DND-41 (cell line): ENCODE measurements around the gene OBSCN.

ENCODE experiments used
- ATAC-seq: fragments of 200-7000 bp; cut with Tn5 transposase; 3 replicates; pipeline ENCODE4 v1.9.1; 2021; ENCODE audit warnings: low read depth; ENCODE audit not compliant: insufficient read depth
- DNase-seq: peaks from one replicate; pipeline ENCODE4 v3.0.0-alpha.2; 2020
- H2AFZ ChIP-seq: 2 replicates; pipeline ENCODE4 v1.6.0; 2012; ENCODE audit warnings: low read depth, low read length
- H3K27ac ChIP-seq: 2 replicates; pipeline ENCODE4 v1.5.1; 2012; ENCODE audit warnings: low read length, inconsistent platforms
- H3K27me3 ChIP-seq: fragments of 200-600 bp; sonication (generic); 2 replicates; pipeline ENCODE4 v1.6.0; 2012; ENCODE audit warnings: low read length, mild to moderate bottlenecking, inconsistent platforms; ENCODE audit not compliant: insufficient read depth, poor library complexity
- H3K36me3 ChIP-seq: 2 replicates; pipeline ENCODE4 v1.5.1; 2012; ENCODE audit warnings: low read length, inconsistent platforms; ENCODE audit not compliant: insufficient read depth
- H3K4me1 ChIP-seq: 2 replicates; pipeline ENCODE4 v1.5.1; 2012; ENCODE audit warnings: mild to moderate bottlenecking, low read length; ENCODE audit not compliant: insufficient read depth
- H3K4me2 ChIP-seq: 2 replicates; pipeline ENCODE4 v1.6.0; 2012; ENCODE audit warnings: mild to moderate bottlenecking, moderate library complexity, low read length, inconsistent platforms; ENCODE audit not compliant: insufficient read depth
- H3K4me3 ChIP-seq, 2 experiments: fragments of 200-600 bp in 1 of 2; shearing (Covaris generic) in 1 of 2; 2 replicates each; pipeline ENCODE4 v1.5.1; 2012 to 2016; ENCODE audit warnings: inconsistent platforms in 2 of 2, low read length in 2 of 2, mild to moderate bottlenecking in 2 of 2, low read depth in 1 of 2, moderate library complexity in 1 of 2
- H3K79me2 ChIP-seq: 2 replicates; pipeline ENCODE4 v1.6.0; 2012; ENCODE audit warnings: low read length, inconsistent platforms; ENCODE audit not compliant: insufficient read depth
- H3K9ac ChIP-seq: 2 replicates; pipeline ENCODE4 v1.6.0; 2012; ENCODE audit warnings: low read depth, mild to moderate bottlenecking, inconsistent platforms, low read length, moderate library complexity
- H3K9me3 ChIP-seq: 2 replicates; pipeline ENCODE4 v1.5.1; 2012; ENCODE audit warnings: low read length, moderate library complexity, mild to moderate bottlenecking, inconsistent platforms; ENCODE audit not compliant: insufficient read depth, severe bottlenecking
- H4K20me1 ChIP-seq: 2 replicates; pipeline ENCODE4 v1.6.0; 2012; ENCODE audit warnings: low read length; ENCODE audit not compliant: insufficient read depth
- EZH2 ChIP-seq: IDR thresholded peaks from 3 replicates; pipeline ENCODE4 v1.6.1; 2012; ENCODE audit warnings: borderline replicate concordance, low read depth, mild to moderate bottlenecking, moderate library complexity, low read length, inconsistent platforms; ENCODE audit not compliant: severe bottlenecking
- TF ChIP-seq, protein P1 (sequence below): IDR thresholded peaks from 2 replicates; pipeline ENCODE4 v1.5.1; 2012; ENCODE audit warnings: borderline replicate concordance, low read length, moderate library complexity, mild to moderate bottlenecking; ENCODE audit not compliant: poor library complexity, severe bottlenecking; ENCODE audit errors: extremely low read depth

Gene OBSCN

DNA sequence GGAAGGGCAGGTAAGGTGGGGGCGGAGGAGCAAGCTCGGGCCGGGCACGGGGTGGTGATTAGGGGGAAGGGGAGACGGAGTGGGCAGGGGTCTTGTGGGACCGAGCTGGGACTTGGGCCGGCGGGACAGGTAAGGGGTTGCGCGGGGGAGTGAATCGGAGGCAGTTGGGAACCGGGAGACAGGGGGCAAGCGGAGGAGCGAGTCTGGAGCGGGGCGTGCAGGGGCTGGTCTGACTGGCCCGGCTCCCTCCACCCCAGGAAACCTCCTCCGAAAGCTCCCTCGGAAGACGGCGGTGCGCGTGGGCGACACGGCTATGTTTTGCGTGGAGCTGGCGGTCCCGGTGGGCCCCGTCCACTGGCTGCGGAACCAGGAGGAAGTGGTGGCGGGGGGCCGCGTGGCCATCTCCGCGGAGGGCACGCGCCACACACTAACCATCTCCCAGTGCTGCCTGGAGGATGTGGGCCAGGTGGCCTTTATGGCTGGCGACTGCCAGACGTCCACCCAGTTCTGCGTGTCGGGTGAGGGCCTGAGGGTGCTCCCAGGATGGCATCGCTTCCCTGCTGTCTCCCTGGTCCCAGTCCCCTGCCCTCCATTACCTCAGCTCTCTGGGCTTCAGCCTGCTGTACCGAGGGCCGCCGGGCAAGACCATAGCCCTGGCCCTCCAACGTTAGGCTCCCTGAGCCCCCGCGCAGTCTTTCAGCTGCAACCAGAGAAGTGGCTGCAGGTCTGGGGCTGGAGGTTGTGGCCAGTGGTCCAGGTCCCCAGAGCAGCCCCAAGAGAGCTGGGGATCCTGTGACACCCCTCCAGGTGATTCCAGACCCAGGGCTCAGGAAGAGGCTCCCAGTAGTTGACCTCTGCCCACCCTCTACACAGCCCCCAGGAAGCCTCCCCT is 6.3 kb downstream of the OBSCN start:
- Histone ChIP-seq H3K27me3 (no peaks in the 10 kb centered on the region), H3K4me2 (peak overlapping the region; percentile 95), H3K36me3 (peaks cover 47% of the 10 kb centered on the region), H2AFZ (no peak overlapping the region), H3K4me3 (peak overlapping the region in 1 of 2 experiments; percentile 52; a peak in 2 of 4 replicates), H3K9ac (peak overlapping the region; percentile 43; the same call in 1 of the 2 replicates), H3K4me1 (peaks cover 25% of the 10 kb centered on the region), H3K27ac (no peak overlapping the region; the same call in 1 of the 2 replicates), H4K20me1 (peaks cover 31% of the 10 kb centered on the region), H3K9me3 (no peaks in the 10 kb centered on the region), H3K79me2 (peaks cover 6% of the 10 kb centered on the region)
- DNase-seq (no peak), ATAC-seq (no peak)
- TF ChIP-seq EZH2, result no peak

DNA sequence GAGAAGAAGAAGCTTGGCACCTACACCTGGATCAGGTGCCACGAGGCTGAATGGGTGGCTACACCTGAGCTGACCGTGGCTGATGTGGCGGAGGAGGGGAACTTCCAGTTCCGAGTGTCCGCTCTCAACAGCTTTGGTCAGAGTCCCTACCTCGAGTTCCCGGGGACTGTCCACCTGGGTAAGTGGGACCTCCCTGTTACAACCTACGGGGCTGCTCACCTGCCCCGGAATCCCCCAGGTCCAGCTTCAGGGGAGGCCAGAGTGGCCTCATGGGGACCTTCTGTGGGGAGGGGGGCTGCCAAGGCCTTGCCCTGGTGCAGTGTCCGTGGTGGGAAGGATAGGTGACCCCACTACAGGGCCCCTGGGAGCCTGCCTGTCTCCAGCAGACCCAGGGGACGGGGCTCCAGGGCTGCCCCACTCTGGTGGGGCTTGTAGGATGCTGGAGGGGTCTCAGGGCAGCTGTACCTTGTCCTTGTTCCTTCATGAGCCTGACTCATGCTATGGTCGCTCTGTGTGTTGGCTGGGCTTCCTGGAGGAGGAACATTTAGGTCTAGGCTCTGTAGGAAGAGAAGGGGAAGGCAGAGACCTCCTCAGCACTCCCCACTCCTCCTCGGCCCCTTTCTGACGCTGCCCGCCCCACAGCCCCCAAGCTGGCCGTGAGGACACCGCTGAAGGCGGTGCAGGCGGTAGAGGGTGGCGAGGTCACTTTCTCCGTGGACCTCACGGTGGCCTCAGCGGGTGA is 7.2 kb downstream of the OBSCN start:
- Histone ChIP-seq H3K4me3 (no peak overlapping the region), H3K27me3 (no peaks in the 10 kb centered on the region), H4K20me1 (peaks cover 30% of the 10 kb centered on the region), H3K4me1 (peaks cover 25% of the 10 kb centered on the region), H3K36me3 (peaks cover 57% of the 10 kb centered on the region), H3K27ac (no peak overlapping the region; the same call in 1 of the 2 replicates), H3K4me2 (peak overlapping the region; percentile 95), H3K9ac (peak overlapping the region; percentile 43; the same call in 1 of the 2 replicates), H3K9me3 (no peaks in the 10 kb centered on the region), H3K79me2 (peaks cover 6% of the 10 kb centered on the region), H2AFZ (no peak overlapping the region)
- ATAC-seq, result no peak
- TF ChIP-seq EZH2, result no peak
- TF ChIP-seq, protein P1, sequence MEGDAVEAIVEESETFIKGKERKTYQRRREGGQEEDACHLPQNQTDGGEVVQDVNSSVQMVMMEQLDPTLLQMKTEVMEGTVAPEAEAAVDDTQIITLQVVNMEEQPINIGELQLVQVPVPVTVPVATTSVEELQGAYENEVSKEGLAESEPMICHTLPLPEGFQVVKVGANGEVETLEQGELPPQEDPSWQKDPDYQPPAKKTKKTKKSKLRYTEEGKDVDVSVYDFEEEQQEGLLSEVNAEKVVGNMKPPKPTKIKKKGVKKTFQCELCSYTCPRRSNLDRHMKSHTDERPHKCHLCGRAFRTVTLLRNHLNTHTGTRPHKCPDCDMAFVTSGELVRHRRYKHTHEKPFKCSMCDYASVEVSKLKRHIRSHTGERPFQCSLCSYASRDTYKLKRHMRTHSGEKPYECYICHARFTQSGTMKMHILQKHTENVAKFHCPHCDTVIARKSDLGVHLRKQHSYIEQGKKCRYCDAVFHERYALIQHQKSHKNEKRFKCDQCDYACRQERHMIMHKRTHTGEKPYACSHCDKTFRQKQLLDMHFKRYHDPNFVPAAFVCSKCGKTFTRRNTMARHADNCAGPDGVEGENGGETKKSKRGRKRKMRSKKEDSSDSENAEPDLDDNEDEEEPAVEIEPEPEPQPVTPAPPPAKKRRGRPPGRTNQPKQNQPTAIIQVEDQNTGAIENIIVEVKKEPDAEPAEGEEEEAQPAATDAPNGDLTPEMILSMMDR, result no peak
- DNase-seq, result no peak

DNA sequence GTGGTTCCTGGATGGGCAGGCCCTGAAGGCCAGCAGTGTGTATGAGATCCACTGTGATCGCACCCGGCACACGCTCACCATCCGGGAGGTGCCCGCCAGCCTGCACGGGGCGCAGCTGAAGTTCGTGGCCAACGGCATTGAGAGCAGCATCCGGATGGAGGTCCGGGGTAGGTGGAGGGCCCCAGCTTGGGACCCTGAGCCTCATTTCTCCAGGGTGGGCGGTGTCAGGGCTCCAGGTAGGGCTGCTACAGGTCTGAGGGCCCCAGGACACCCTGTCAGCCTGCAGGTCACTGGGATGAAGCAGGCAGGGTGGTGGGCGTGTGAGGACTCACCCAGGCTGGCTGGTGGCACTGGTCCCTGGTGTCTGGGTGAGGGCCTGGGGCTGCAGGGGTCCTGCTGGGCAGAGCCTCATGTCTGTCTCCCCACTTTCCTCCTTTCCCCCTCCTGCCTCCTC is 7.8 kb downstream of the OBSCN start:
- ATAC-seq (no peak), DNase-seq (no peak)
- Histone ChIP-seq H3K79me2 (peaks cover 6% of the 10 kb centered on the region), H4K20me1 (peaks cover 32% of the 10 kb centered on the region), H2AFZ (no peak overlapping the region), H3K27me3 (no peaks in the 10 kb centered on the region), H3K36me3 (peaks cover 62% of the 10 kb centered on the region), H3K4me1 (peaks cover 25% of the 10 kb centered on the region), H3K27ac (no peak overlapping the region), H3K9ac (no peak overlapping the region), H3K9me3 (no peaks in the 10 kb centered on the region), H3K4me2 (peak overlapping the region; percentile 95; the same call in 1 of the 2 replicates), H3K4me3 (no peak overlapping the region)
- TF ChIP-seq EZH2, result no peak
- TF ChIP-seq, protein P1, result no peak
